Endothelial cell of umbilical vein (primary cell): ENCODE data around the gene CCDC126. TPM values are rescaled to one million over a fixed set of nuclear protein-coding genes. Genes with fewer than 3 reads are reported as not detected.

ENCODE experiments used
- BruUV-seq: library from RNA; stranded (reverse); fragments of 400-500 nt; replicated peaks from 2 replicates; lab custom pipeline; 2021; lab: Mats Ljungman, UMichigan
- CTCF ChIA-PET: fragments of 300-600, 350-600 bp; sonication (Branson Sonifier 250); formaldehyde crosslinking; loops from one replicate; lab custom pipeline; 2021; ENCODE audit warnings: antibody characterized with exemption, inconsistent platforms; lab: Charles Lee
- POLR2A ChIA-PET: fragments of 300-600, 350-600 bp; sonication (Branson Sonifier 250); formaldehyde crosslinking; loops from one replicate; lab custom pipeline; 2021; ENCODE audit warnings: antibody characterized with exemption, inconsistent platforms; lab: Charles Lee
- DNase-seq: peaks from one replicate; pipeline ENCODE4 v3.0.0-alpha.2; 2011; ENCODE audit warnings: low read depth, low spot score
- FAIRE-seq: peaks from 2 replicates; lab custom pipeline; 2011; peaks lifted over from hg19 to GRCh38; lab: Jason Lieb, UNC
- H2AFZ ChIP-seq: 2 replicates; pipeline ENCODE4 v1.6.0; 2012; ENCODE audit warnings: low read depth, low read length, control low read depth, inconsistent platforms
- H3K27ac ChIP-seq: 2 replicates; pipeline ENCODE4 v1.5.1; 2011; ENCODE audit warnings: low read depth, mild to moderate bottlenecking, control low read depth, low read length, moderate library complexity; ENCODE audit not compliant: insufficient read depth
- H3K27me3 ChIP-seq, 2 experiments: 2 replicates each; pipeline versions ENCODE4 v1.6.0 to v1.6.1; 2011; ENCODE audit warnings: low read length in 2 of 2, mixed read lengths in 1 of 2; ENCODE audit not compliant: control insufficient read depth in 2 of 2, insufficient read depth in 2 of 2
- H3K36me3 ChIP-seq, 2 experiments: 2 replicates in 1 of 2; 3 replicates in 1 of 2; pipeline ENCODE4 v1.5.1; 2011; ENCODE audit warnings: low read length in 2 of 2, mild to moderate bottlenecking in 1 of 2, moderate library complexity in 1 of 2; ENCODE audit not compliant: control insufficient read depth in 2 of 2, insufficient read depth in 2 of 2; ENCODE audit errors: extremely low read depth in 1 of 2
- H3K4me1 ChIP-seq: 3 replicates; pipeline ENCODE4 v1.5.1; 2011; ENCODE audit warnings: mild to moderate bottlenecking, low read length; ENCODE audit not compliant: control insufficient read depth, insufficient read depth; ENCODE audit errors: extremely low read depth
- H3K4me2 ChIP-seq: 2 replicates; pipeline ENCODE4 v1.6.1; 2011; ENCODE audit warnings: low read length, control low read depth, mixed read lengths; ENCODE audit not compliant: insufficient read depth
- H3K4me3 ChIP-seq, 3 experiments: fragments of 200-600 bp in 1 of 3; sonication (generic), shearing (Covaris generic) in 1 of 3; replicated peaks in 1 of 3; 2 replicates each; pipeline ENCODE4 v1.5.1; 2011 to 2016; ENCODE audit warnings: control low read depth in 3 of 3, low read length in 3 of 3, mild to moderate bottlenecking in 2 of 3, inconsistent platforms in 1 of 3, low read depth in 1 of 3, moderate library complexity in 1 of 3; ENCODE audit not compliant: insufficient read depth in 1 of 3
- H3K79me2 ChIP-seq: 2 replicates; pipeline ENCODE4 v1.6.0; 2012; ENCODE audit warnings: low read length, inconsistent platforms; ENCODE audit not compliant: control insufficient read depth, insufficient read depth
- H3K9ac ChIP-seq: replicated peaks from 2 replicates; pipeline ENCODE3; 2011; ENCODE audit warnings: low read length, control low read depth; ENCODE audit not compliant: insufficient read depth; ENCODE audit errors: extremely low read depth
- H3K9me1 ChIP-seq: replicated peaks from 3 replicates; pipeline ENCODE4 v1.6.0; 2011; ENCODE audit warnings: mild to moderate bottlenecking, low read length; ENCODE audit not compliant: control insufficient read depth, insufficient read depth; ENCODE audit errors: extremely low read depth
- H3K9me3 ChIP-seq: replicated peaks from 2 replicates; pipeline ENCODE4 v1.5.1; 2012; ENCODE audit warnings: low read length, inconsistent platforms; ENCODE audit not compliant: control insufficient read depth, insufficient read depth
- H4K20me1 ChIP-seq: replicated peaks from 2 replicates; pipeline ENCODE3; 2011; ENCODE audit warnings: mild to moderate bottlenecking, low read length; ENCODE audit not compliant: control insufficient read depth, insufficient read depth; ENCODE audit errors: extremely low read depth
- CTCF ChIP-seq, 2 donors: IDR thresholded peaks; 1 replicate in 1 of 2; 2 replicates in 1 of 2; pipeline ENCODE4 v1.5.1; 2011; ENCODE audit warnings: low read length in 2 of 2, mild to moderate bottlenecking in 2 of 2, moderate library complexity in 2 of 2, control low read depth in 1 of 2, inconsistent platforms in 1 of 2, low read depth in 1 of 2; ENCODE audit not compliant: insufficient read depth in 1 of 2; ENCODE audit errors: extremely low read depth in 1 of 2
- EZH2 ChIP-seq: IDR thresholded peaks from 2 replicates; pipeline ENCODE4 v1.6.1; 2012; ENCODE audit warnings: borderline replicate concordance, low read depth, mild to moderate bottlenecking, moderate library complexity, low read length, inconsistent platforms; ENCODE audit not compliant: severe bottlenecking
- FOS ChIP-seq: IDR thresholded peaks from 2 replicates; pipeline ENCODE4 v1.6.1; 2011; ENCODE audit warnings: mild to moderate bottlenecking, low read length, moderate library complexity, borderline replicate concordance; ENCODE audit not compliant: insufficient read depth
- GATA2 ChIP-seq: IDR thresholded peaks from 2 replicates; pipeline ENCODE4 v1.7.0; 2011; ENCODE audit warnings: low read depth, mild to moderate bottlenecking, moderate library complexity, mixed read lengths, low read length; ENCODE audit not compliant: insufficient read length, insufficient read depth
- JUN ChIP-seq: IDR thresholded peaks from 2 replicates; pipeline ENCODE4 v1.6.1; 2011; ENCODE audit warnings: borderline replicate concordance, low read depth; ENCODE audit not compliant: insufficient read length, insufficient read depth
- MAX ChIP-seq: IDR thresholded peaks from 2 replicates; pipeline ENCODE4 v1.6.1; 2011; ENCODE audit not compliant: insufficient read depth, insufficient read length
- MYC ChIP-seq: IDR thresholded peaks from one replicate; pipeline ENCODE4 v1.6.1; 2011; ENCODE audit warnings: mild to moderate bottlenecking, low read depth, low read length
- POLR2A ChIP-seq: IDR thresholded peaks from 2 replicates; pipeline ENCODE4 v1.6.1; 2012; ENCODE audit warnings: low read depth, mild to moderate bottlenecking, control low read depth, low read length
- POLR2AphosphoS5 ChIP-seq: IDR thresholded peaks from 2 replicates; pipeline ENCODE4 v1.6.1; 2012; ENCODE audit warnings: low read depth, mild to moderate bottlenecking, control low read depth, low read length, moderate library complexity; ENCODE audit not compliant: insufficient read depth
- dilution Hi-C: fragments of 300-500 bp; cut with MboI; formaldehyde crosslinking; loops from one replicate; pipeline ENCODE4 v1.15.0; 2019; ENCODE audit warnings: low sequenced_read_pairs; ENCODE audit not compliant: extremely low pct_ligation_motif_present
- intact Hi-C: fragments of 100-400 bp; cut with micrococcal nuclease; formaldehyde crosslinking; loops from one replicate; pipeline ENCODE4 v1.10.0; 2022
- polyA plus RNA-seq, 4 experiments: library from polyadenylated mRNA; depleted of rRNA in 3 of 4; stranded (reverse) in 3 of 4; unstranded in 1 of 4; fragments of >200 nt; gene quantifications; 2 replicates each; pipeline versions ENCODE4 v1.2.1 to v1.2.3, GENCODE V29; 2011 to 2012; ENCODE audit warnings: missing spikeins in 1 of 4
- total RNA-seq: library from RNA; stranded (reverse); gene quantifications from 2 replicates; pipeline ENCODE4 v1.2.3, GENCODE V29; 2021

Gene CCDC126
- total and polyA plus RNA-seq, 2 donors (not counting 3 experiments of a cell fraction or from before 2014, with no cell fraction given) = 4.9 to 8.6 TPM

GRCh38 chr7:23661385-23661784, 64.2 kb downstream of the CCDC126 start:
- Histone ChIP-seq H3K79me2 (no peaks in the 10 kb centered on the region), H3K9ac (no peak overlapping the region), H2AFZ (no peak overlapping the region), H3K4me3 (no peak overlapping the region), H3K36me3 (no peaks in the 10 kb centered on the region), H3K27me3 (peaks cover 0 to 3% of the 10 kb centered on the region in 2 experiments), H3K9me3 (no peaks in the 10 kb centered on the region), H3K9me1 (no peaks in the 10 kb centered on the region), H4K20me1 (no peaks in the 10 kb centered on the region), H3K27ac (no peak overlapping the region), H3K4me1 (no peaks in the 10 kb centered on the region), H3K4me2 (no peak overlapping the region)
- DNase-seq = no peak
- intact Hi-C loops (no loop called here), dilution Hi-C loops (no loop called here)
- CTCF ChIA-PET = interaction anchor here (1.0 to 1.7 kb wide), 2 partner anchors 9 to 35 kb away, joined by 3 to 7 read pairs; no protein-coding TSS in a partner anchor
- no TSS peak for BruUV-seq
- POLR2A ChIA-PET = no interaction called here
- TF ChIP-seq CTCF (IDR thresholded peaks at IDR 0.05; ENCODE audit: extremely low read depth in 1 of 2, insufficient read depth in 1 of 2, low read depth in 1 of 2, low read length in 2 of 2) (no peak), POLR2A (no peak), JUN (no peak), FOS (no peak), POLR2AphosphoS5 (no peak), GATA2 (no peak), MAX (no peak), MYC (no peak), EZH2 (no peak)
- FAIRE-seq = no peak
